Measurements from ENCODE around the gene PARP4.

DNA sequence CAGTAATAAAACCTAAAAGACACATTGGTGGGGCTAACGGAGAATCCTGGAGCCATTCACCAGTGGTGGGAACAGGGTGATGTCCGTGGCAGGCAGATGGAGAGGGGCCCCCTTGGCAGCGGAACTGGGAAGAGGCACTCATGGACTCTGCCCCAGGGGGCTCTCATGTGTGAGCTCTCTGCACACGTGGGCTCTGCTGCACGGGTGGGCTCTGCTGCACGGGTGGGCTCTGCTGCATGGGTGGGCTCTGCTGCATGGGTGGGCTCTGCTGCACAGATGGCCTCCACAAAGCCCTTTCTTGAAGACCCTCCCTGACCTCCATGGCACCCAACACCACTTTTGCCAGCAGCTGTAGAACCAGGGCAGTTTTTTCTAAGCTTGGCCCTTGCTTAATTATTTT lies 52.3 kb downstream of the PARP4 start:
- TF ChIP-seq EZH2 (IDR thresholded peaks at IDR 0.05; ENCODE audit: borderline replicate concordance, low read length): no peak
- no peak for TF ChIP-seq CTCF (IDR thresholded peaks at IDR 0.05; ENCODE audit: low read length)

All from OCI-LY1 (cell line).